IPS-15b (cell line): ENCODE results near the gene SH2B3.
A peak's percentile ranks its signal among the peaks of the same experiment; 100 is the strongest.

Experiments used
- H3K27me3 ChIP-seq: one replicate; pipeline ENCODE4 v1.6.1; 2013; ENCODE audit warnings: low read length; ENCODE audit not compliant: control insufficient read depth, insufficient read depth
- H3K36me3 ChIP-seq: one replicate; pipeline ENCODE4 v1.6.1; 2013; ENCODE audit warnings: low read length; ENCODE audit not compliant: control insufficient read depth, insufficient read depth
- H3K4me1 ChIP-seq: one replicate; pipeline ENCODE4 v1.6.1; 2013; ENCODE audit warnings: mild to moderate bottlenecking, low read length; ENCODE audit not compliant: control insufficient read depth, insufficient read depth
- H3K4me3 ChIP-seq: one replicate; pipeline ENCODE4 v1.5.1; 2013; ENCODE audit warnings: low read depth, low read length
- H3K9ac ChIP-seq: one replicate; pipeline ENCODE4 v1.6.1; 2013; ENCODE audit warnings: low read depth, mild to moderate bottlenecking, low read length
- H3K9me3 ChIP-seq: one replicate; pipeline ENCODE4 v1.6.1; 2013; ENCODE audit warnings: mild to moderate bottlenecking, low read length; ENCODE audit not compliant: control insufficient read depth, insufficient read depth

SH2B3 gene

DNA sequence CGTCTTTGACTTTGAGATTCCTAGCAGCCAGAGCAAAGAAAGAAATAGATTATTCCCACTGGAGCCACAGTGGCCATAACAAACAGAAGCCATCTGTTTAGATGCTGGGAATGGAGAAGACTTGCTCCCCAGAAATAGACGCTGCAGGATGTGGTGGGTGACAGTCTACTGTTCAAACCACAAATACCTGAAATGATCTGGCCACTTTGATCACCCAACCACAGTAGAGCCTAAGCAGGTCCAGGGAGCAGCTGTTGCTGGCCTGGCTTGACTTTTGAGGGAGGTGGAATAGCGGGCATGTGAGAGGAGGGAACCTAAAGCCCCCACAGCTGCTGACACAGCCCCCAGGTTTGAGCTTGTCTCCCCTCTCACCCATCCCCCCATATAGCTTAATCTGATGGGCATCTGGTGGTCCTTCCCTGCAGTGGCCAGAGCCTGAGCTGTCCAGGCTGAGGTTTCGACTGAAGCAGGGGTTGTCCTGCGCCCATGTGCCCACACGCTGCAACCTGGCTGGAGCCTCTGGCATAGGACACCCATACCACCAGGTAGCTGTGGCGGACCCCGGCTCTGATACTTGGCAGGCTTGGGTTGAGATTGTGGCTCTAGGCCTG, 38.7 kb downstream of the SH2B3 start:
- Histone ChIP-seq H3K9me3 (no peaks in the 10 kb centered on the region), H3K27me3 (no peaks in the 10 kb centered on the region), H3K4me3 (no peak overlapping the region), H3K9ac (no peak overlapping the region), H3K4me1 (no peaks in the 10 kb centered on the region), H3K36me3 (peaks cover 48% of the 10 kb centered on the region)

DNA sequence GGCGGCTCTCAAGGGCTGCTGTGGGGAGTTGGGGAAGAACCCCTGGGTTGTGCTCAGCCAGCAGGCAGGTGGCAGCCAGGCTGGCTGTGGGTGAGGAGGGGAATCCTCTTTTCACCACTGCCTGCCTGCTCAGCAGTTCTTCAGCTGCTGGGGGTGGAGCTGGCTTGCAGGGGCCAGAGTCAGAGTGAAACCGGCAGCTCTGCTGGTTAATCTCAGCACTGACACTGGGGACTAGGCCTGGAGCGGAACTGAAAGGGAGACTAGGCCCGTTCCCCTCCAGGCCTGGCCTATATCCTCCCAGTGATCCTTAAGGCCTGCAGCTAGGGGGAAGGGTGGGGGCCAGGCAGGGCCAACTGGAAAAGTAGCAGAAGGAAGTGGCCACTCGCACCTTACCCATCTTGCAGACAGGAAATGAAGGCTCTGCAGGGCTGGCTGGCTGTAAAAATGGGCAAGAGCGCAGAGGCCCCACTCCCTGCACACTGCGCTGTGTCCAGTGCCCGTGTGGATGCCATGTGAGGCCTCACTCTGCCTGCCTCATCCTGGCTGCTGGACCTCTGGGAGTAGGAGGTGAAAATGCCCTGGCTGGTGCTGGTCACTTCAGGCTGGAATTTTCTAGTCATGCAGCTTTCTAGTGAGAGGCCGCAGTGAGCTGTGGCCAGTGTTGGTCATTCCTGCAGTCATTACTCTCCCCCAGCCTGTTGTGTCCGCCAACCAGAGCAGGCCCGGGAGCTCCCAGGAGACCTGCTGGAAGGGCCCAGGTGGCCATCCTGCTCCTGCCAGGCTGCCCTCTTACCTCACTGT, 39.4 kb downstream of the SH2B3 start:
- H3K4me1 ChIP-seq, result no peaks in the 10 kb centered on the region
- H3K4me3 ChIP-seq, result no peak overlapping the region
- H3K9ac ChIP-seq, result peak overlapping the region; percentile 60
- no peaks in the 10 kb centered on the region for H3K9me3 ChIP-seq
- H3K36me3 ChIP-seq, result peaks cover 46% of the 10 kb centered on the region
- H3K27me3 ChIP-seq, result no peaks in the 10 kb centered on the region

DNA sequence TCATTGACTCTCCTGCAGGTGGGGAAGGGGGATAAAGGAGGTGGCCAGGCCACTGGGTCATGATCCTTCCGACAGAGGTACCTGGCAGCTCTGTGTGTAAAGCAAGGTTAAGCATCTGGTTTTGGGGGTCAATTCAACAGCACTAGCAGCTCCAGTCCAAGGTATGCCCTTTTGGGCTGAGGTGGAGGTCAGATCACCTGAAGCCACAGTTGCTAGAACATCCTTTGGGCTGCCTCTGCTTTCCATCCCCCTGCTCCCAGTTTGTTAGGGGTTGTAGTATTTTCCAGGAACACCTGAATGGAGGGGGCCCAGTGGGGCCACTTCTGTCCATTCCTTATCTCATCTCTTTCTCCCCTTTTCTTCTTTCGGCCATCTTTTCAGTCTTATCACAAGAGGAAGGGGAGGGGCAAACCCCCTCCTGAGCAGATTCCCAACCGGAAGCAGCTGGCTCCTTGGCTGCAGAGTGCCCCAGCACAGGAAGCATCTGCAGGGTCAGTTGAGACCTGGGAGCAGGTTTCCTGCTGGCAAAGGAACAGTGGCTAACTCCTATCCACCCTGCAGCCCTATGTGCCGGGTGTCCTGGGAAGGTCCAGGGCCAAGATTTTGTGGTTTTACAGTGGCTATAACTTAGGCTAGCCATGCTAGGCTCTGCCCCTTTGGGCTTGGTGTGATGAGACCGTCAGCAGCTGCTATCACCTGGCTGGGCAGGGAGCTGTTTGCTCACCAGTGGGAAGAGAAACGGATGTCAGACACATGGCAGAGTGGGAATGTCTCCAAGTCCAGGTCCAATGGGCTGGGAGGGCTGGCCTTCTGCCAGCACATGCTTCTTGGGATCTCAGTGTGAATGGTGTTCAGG, 40.2 kb downstream of the SH2B3 start:
- no peaks in the 10 kb centered on the region for H3K9me3 ChIP-seq
- no peaks in the 10 kb centered on the region for H3K4me1 ChIP-seq
- peak overlapping the region; percentile 60 for H3K9ac ChIP-seq
- no peaks in the 10 kb centered on the region for H3K27me3 ChIP-seq
- H3K36me3 ChIP-seq, result peaks cover 51% of the 10 kb centered on the region
- H3K4me3 ChIP-seq, result no peak overlapping the region

DNA sequence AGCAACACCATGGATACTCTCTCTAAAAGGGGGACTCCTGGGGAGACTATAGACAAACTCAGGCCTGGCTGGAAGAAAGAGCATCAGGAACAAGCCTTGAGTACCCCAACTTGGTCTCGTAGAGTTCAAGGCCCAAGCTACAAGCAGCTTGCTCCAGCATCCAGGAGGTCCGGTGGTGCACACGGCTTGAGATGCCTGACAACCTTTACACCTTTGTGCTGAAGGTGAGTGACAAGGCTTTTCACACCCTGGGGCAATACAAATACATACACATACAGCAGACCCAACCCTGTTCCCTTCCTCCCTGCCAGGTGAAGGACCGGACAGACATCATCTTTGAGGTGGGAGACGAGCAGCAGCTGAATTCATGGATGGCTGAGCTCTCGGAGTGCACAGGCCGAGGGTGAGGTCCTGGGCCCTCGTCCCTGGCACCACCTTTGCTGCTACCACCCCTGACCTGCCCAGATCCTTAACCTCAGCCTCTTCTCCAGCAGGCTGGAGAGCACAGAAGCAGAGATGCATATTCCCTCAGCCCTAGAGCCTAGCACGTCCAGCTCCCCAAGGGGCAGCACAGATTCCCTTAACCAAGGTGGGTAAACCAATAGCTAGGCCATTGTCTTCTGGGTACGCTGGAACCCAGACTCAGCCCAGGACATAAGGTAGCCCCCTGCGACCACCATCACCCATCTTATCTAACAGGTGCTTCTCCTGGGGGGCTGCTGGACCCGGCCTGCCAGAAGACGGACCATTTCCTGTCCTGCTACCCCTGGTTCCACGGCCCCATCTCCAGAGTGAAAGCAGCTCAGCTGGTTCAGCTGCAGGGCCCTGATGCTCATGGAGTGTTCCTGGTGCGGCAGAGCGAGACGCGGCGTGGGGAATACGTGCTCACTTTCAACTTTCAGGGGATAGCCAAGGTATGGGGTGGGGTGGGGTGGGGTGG, 41.2 kb downstream of the SH2B3 start:
- H3K9me3 ChIP-seq, result no peaks in the 10 kb centered on the region
- H3K9ac ChIP-seq, result no peak overlapping the region
- H3K36me3 ChIP-seq, result peaks cover 51% of the 10 kb centered on the region
- H3K4me1 ChIP-seq, result no peaks in the 10 kb centered on the region
- H3K27me3 ChIP-seq, result no peaks in the 10 kb centered on the region
- no peak overlapping the region for H3K4me3 ChIP-seq

DNA sequence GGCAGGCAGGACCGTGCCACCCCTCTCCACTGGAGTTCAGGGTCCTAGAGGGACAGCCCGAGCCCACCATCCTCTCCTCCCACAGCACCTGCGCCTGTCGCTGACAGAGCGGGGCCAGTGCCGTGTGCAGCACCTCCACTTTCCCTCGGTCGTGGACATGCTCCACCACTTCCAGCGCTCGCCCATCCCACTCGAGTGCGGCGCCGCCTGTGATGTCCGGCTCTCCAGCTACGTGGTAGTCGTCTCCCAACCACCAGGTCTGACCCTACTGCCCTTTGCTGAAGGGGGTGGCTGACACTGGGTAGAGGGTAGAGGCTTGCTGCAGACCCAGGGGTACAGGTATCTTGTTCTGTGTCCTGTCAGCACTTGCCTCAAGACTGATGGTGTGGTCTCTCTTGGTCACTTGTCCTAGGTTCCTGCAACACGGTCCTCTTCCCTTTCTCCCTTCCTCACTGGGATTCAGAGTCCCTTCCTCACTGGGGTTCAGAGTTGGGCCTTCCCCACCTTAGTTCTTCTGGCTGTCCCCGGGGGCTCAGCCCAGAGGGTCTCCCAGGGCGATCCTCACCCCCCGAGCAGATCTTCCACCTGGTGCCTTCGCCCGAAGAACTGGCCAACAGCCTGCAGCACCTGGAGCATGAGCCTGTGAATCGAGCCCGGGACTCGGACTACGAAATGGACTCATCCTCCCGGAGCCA, 42.0 kb downstream of the SH2B3 start:
- Histone ChIP-seq H3K36me3 (peaks cover 49% of the 10 kb centered on the region), H3K4me3 (no peak overlapping the region), H3K4me1 (no peaks in the 10 kb centered on the region), H3K9me3 (no peaks in the 10 kb centered on the region), H3K27me3 (no peaks in the 10 kb centered on the region), H3K9ac (no peak overlapping the region)

DNA sequence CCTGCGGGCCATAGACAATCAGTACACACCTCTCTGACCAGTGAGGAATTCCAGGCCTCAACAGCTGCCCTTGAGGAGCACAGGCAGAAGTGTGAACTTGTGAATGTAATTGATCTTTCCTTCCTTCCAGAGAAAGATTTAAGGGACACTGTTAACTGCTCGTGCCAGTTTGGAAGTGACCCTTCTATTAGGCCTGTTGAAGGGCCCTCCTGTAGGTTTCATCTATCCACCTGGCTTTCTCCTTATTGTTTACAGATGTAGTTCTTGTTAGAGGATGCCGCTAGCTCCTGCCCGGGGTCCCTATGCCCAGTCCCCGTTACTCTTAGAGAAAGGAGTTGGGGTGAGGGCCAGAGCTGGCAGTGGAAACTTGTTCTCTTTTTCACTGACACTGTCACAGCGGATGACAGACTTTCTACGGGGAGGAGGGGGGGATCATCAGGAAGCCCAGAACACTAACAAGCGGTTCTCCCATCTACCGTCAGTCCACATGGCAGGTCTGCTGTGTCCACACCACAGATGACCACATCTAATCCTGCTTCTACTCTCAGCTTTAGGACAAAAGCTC, 42.6 kb downstream of the SH2B3 start:
- H3K9ac ChIP-seq, result no peak overlapping the region
- H3K9me3 ChIP-seq, result no peaks in the 10 kb centered on the region
- peaks cover 46% of the 10 kb centered on the region for H3K36me3 ChIP-seq
- no peaks in the 10 kb centered on the region for H3K4me1 ChIP-seq
- no peak overlapping the region for H3K4me3 ChIP-seq
- H3K27me3 ChIP-seq, result no peaks in the 10 kb centered on the region

DNA sequence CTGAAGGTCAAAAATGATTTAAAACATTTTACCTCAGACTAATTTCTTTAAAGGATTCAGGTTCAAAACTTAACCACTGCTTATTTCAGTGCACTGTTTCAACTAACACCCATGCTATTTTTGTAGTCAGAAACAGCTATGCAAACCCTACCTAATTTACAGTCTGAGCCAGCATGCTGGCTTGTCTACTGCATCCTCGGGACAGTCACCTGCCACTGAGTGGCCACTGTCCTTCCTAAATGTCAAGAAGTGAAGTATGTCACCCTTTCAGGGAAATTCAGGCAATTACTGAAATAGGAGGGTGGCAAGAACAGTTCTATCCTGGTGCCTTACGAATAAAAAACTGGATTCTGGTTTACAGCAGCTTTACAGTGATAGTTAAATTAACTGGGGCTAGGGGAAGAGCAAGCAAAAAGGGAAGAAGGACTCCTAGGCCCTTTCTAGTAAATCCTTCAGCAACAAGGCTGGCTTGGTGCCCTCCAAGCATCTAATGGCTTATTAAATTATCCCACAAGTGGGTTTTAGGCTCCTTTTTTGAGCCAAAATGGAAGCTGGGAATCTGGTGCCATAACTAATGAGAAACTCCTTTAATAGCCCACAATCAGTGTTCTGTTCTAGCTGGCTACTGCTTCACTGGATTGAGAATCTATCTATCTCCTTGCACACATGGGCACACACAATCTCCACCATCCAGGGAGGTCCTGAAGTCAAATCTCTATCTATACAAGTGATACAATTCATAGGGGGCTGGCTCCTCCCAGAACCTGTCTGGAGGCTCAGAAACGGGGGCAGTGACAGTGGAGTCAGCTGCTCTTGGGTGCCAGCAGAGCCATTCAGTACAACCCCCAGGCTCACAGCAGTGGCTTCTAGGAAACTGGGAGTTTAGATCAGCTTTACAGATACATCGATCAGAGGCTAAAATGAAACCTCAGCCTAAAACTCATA, 43.4 kb downstream of the SH2B3 start:
- H3K9ac ChIP-seq, result no peak overlapping the region
- no peaks in the 10 kb centered on the region for H3K27me3 ChIP-seq
- peaks cover 46% of the 10 kb centered on the region for H3K36me3 ChIP-seq
- H3K9me3 ChIP-seq, result no peaks in the 10 kb centered on the region
- H3K4me3 ChIP-seq, result no peak overlapping the region
- H3K4me1 ChIP-seq, result no peaks in the 10 kb centered on the region

DNA sequence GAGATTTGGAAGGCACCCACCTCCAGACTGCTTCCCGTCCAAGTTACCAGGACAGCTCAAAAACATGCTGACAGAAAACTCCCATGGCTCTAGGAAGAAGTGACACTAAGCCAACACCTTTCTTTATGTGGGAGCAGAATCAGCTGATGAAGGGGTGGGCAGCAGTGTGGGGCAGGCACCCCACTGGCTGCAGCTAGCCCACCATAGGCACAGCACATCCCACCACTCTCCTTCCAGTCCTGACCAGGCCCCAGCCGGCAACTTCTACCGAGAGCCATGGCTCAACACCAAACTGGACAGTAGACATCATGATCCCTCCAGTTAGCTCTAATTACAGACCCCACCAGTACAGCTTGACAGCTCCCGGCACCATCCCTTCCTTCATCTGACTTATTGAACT, 45.0 kb downstream of the SH2B3 start:
- H3K36me3 ChIP-seq, result peaks cover 41% of the 10 kb centered on the region

DNA sequence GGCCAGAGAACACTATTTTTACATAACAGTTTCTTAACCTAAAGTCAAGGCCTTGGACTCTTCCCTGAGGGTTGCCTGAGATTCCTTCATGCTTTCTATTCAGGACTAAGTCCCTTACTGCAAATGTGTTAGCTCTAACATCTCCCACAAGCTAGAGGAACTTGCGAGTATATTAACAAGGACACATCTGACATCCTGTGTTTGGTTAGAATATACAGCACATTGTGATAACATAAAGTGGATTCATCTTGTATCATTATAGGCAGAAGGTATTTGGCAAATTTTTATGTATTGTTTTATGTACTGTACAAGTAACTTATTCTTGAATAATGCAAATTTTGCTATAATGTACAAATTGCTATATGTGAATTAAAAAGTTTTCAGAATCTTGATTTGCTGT, 45.5 kb downstream of the SH2B3 start:
- Histone ChIP-seq H3K4me3 (no peak overlapping the region), H3K36me3 (peaks cover 39% of the 10 kb centered on the region), H3K9ac (no peak overlapping the region), H3K4me1 (no peaks in the 10 kb centered on the region), H3K9me3 (no peaks in the 10 kb centered on the region), H3K27me3 (no peaks in the 10 kb centered on the region)

More for the DNA sequence above, 45.0 kb downstream of the SH2B3 start:
- Histone ChIP-seq H3K4me1 (no peaks in the 10 kb centered on the region), H3K9me3 (no peaks in the 10 kb centered on the region), H3K27me3 (no peaks in the 10 kb centered on the region), H3K4me3 (no peak overlapping the region), H3K9ac (no peak overlapping the region)

DNA sequence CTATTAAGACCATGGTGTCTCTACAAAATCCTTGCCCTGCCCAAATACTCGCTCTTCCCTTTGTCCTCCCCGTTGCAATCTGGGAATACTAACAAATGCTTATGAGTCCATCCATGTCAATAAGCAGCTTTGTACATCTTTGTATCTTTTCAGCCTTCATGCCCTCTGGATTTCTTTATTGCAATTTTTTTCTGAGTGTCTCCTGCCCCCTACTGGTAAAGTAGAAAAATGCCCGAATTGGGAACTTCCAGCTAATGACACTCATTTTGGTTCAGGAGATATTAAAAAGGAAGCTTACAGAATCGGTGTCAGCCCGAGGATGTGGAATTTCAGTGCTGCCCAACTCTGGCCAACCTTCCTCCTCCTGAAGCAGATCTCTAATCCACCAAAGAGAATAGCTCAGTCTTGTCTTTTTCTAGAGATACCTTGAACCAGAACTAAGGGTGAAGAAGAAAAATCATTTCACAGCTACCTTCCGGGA, 46.0 kb downstream of the SH2B3 start:
- H3K4me3 ChIP-seq, result no peak overlapping the region
- H3K9ac ChIP-seq, result no peak overlapping the region
- no peaks in the 10 kb centered on the region for H3K27me3 ChIP-seq
- no peaks in the 10 kb centered on the region for H3K9me3 ChIP-seq
- H3K36me3 ChIP-seq, result peaks cover 35% of the 10 kb centered on the region
- H3K4me1 ChIP-seq, result no peaks in the 10 kb centered on the region
